Astrocyte of the hippocampus (primary cell): Measurements from ENCODE around the gene ZNF677.
A peak's percentile ranks its signal among the peaks of the same experiment; 100 is the strongest.
"Not testable (repeated sequence)": the region's sequence is repeated elsewhere in the genome, so short reads cannot be mapped to it uniquely, and the experiment has no call there.

Source experiments
- DNase-seq: peaks from one replicate; pipeline ENCODE4 v3.0.0; 2011; ENCODE audit warnings: low read depth, low spot score

The ZNF677 gene

GRCh38 chr19:53254411-53255341 is at the start of gene ZNF677:
Gene ZNF677 (minus strand): TSS chr19:53254873. CDS start chr19:53251550, 3,323 bp downstream.
- peak; percentile 94 for DNase-seq

- not testable (repeated sequence) for DNase-seq
Measured at GRCh38 chr19:53301341-53301740, 46.7 kb upstream of the ZNF677 start.

GRCh38 chr19:53294786-53295441 is 40.2 kb upstream of the ZNF677 start:
- DNase-seq, result peak; percentile 5

- no peak for DNase-seq
Measured at GRCh38 chr19:53290758-53291549, 36.3 kb upstream of the ZNF677 start.

GRCh38 chr19:53285087-53285486 is 30.4 kb upstream of the ZNF677 start:
- DNase-seq, result no peak

- not testable (repeated sequence) for DNase-seq
Measured at GRCh38 chr19:53281947-53282346, 27.3 kb upstream of the ZNF677 start.

- no peak for DNase-seq
Measured at GRCh38 chr19:53275480-53275879, 20.8 kb upstream of the ZNF677 start.

- DNase-seq, result no peak
Measured at GRCh38 chr19:53272044-53272443, 17.4 kb upstream of the ZNF677 start.

GRCh38 chr19:53269861-53270260 is 15.2 kb upstream of the ZNF677 start:
- DNase-seq, result not testable (repeated sequence)

GRCh38 chr19:53267623-53268022 is 12.9 kb upstream of the ZNF677 start, which contains the start of gene VN1R4:
Gene VN1R4 (minus strand): TSS chr19:53267723. CDS start chr19:53267665, 58 bp downstream.
- DNase-seq, result not testable (repeated sequence)

- DNase-seq, result not testable (repeated sequence)
Measured at GRCh38 chr19:53257715-53258342, 3.2 kb upstream of the ZNF677 start, which contains the start of gene VN1R2. Gene VN1R2 (plus strand): TSS chr19:53258292. CDS start chr19:53258376, 84 bp downstream.

GRCh38 chr19:53246498-53246897 is 8.2 kb downstream of the ZNF677 start:
- DNase-seq, result no peak

GRCh38 chr19:53237114-53237777 is 17.4 kb downstream of the ZNF677 start:
- no peak for DNase-seq

GRCh38 chr19:53224606-53225005 is 30.1 kb downstream of the ZNF677 start:
- DNase-seq, result no peak

GRCh38 chr19:53222716-53223115 is 32.0 kb downstream of the ZNF677 start:
- DNase-seq, result not testable (repeated sequence)

GRCh38 chr19:53212703-53213320 is 41.9 kb downstream of the ZNF677 start:
- DNase-seq, result no peak

- DNase-seq, result not testable (repeated sequence)
Measured at GRCh38 chr19:53211554-53211953, 43.1 kb downstream of the ZNF677 start.

- peak; percentile 96 for DNase-seq
Measured at GRCh38 chr19:53196777-53197396, 57.8 kb downstream of the ZNF677 start.

- DNase-seq, result peak; percentile 84
Measured at GRCh38 chr19:53195265-53195903, 59.3 kb downstream of the ZNF677 start.
